ENCODE data around the gene SLC49A3. TPM values are rescaled to one million over a fixed set of nuclear protein-coding genes. Genes with fewer than 3 reads are reported as not detected.
"Not testable (repeated sequence)": the region's sequence is repeated elsewhere in the genome, so short reads cannot be mapped to it uniquely, and the experiment has no call there.

Gene SLC49A3
- total RNA-seq, 1 experiment from 2014 or later: 5.5 TPM

DNA sequence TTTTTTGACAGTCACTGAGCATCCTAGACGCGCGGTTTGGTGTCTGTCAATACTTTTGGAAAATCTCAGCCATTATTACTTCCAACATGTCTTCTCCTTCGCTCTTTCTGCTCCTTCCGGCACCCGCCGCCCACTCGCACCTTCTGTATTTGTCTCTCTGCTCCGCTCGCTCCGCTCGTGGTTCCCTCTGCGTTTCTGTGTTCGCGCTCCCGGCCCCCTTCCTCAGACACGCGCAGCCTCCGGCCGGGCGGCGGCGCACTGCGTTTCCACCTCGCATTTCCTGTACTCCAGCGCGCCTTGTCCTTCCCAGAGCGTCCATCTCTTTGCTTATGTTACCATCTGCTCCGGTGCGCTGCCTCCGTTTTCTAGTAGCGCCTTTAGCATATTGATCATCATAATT lies 42.5 kb downstream of the SLC49A3 start:
- intact Hi-C loops (cut with micrococcal nuclease): no loop called here
- Histone ChIP-seq H3K4me2 (ENCODE audit: low read length) (no peak overlapping the region), H3K79me2 (ENCODE audit: insufficient read depth, low read length) (no peaks in the 10 kb centered on the region), H3K27me3 (ENCODE audit: insufficient read depth, low read length) (no peaks in the 10 kb centered on the region), H3K36me3 (ENCODE audit: control insufficient read depth in 1 of 2, insufficient read depth in 2 of 2, low read length in 2 of 2) (no peaks in the 10 kb centered on the region), H3K4me1 (ENCODE audit: control insufficient read depth in 1 of 2, insufficient read depth in 2 of 2, low read length in 2 of 2) (no peaks in the 10 kb centered on the region), H3K9me2 (ENCODE audit: insufficient read depth) (no peaks in the 10 kb centered on the region), H3K4me3 (replicated peaks in 1 of 2; ENCODE audit: low read depth in 1 of 2, low read length in 2 of 2) (no peak overlapping the region), H3K27ac (ENCODE audit: low read depth, low read length) (no peak overlapping the region), H4K20me1 (ENCODE audit: insufficient read depth) (no peaks in the 10 kb centered on the region), H3K9ac (ENCODE audit: low read length) (no peak overlapping the region), H3K9me3 (ENCODE audit: control insufficient read depth in 1 of 2, insufficient read depth in 1 of 2, low read depth in 1 of 2, low read length in 2 of 2) (no peaks in the 10 kb centered on the region), H2AFZ (ENCODE audit: low read depth, low read length, poor library complexity, severe bottlenecking) (no peak overlapping the region)
- DNase-seq (ENCODE audit: low read depth, low spot score) (no peak), ATAC-seq (no peak)
- ChIA-PET CTCF (no interaction called here), RAD21 (ENCODE audit: low non-redundant PET in 1 of 2, low total read pairs in 2 of 2, uncharacterized antibody in 2 of 2, unreplicated experiment in 2 of 2) (no interaction called here), POLR2A (no interaction called here)
- BruUV-seq (replicated peaks): no TSS peak
- TF ChIP-seq JUND (IDR thresholded peaks at IDR 0.05) (no peak), FOSL1 (IDR thresholded peaks at IDR 0.05; ENCODE audit: low read depth) (no peak), CEBPB (IDR thresholded peaks at IDR 0.05; ENCODE audit: low read depth) (no peak), ZNF274 (IDR thresholded peaks at IDR 0.05; ENCODE audit: low read depth, low read length) (no peak), YY1 (IDR thresholded peaks at IDR 0.05; ENCODE audit: extremely low read depth, insufficient replicate concordance, low read depth, low read length) (no peak), TCF7L2 (IDR thresholded peaks at IDR 0.05; ENCODE audit: borderline replicate concordance, extremely low read depth, insufficient read depth, insufficient read length) (no peak), EGR1 (IDR thresholded peaks at IDR 0.05; ENCODE audit: low read depth) (no peak), RAD21 (IDR thresholded peaks at IDR 0.05; ENCODE audit: low read depth) (no peak), SIN3A (IDR thresholded peaks at IDR 0.05; ENCODE audit: low read depth) (no peak), EZH2 (IDR thresholded peaks at IDR 0.05) (no peak), POLR2A (IDR thresholded peaks at IDR 0.05; ENCODE audit: borderline replicate concordance, extremely low read depth, insufficient read depth, insufficient read length) (no peak), CBX3 (IDR thresholded peaks at IDR 0.05; ENCODE audit: low read depth) (no peak)
- TF ChIP-seq, protein P1, sequence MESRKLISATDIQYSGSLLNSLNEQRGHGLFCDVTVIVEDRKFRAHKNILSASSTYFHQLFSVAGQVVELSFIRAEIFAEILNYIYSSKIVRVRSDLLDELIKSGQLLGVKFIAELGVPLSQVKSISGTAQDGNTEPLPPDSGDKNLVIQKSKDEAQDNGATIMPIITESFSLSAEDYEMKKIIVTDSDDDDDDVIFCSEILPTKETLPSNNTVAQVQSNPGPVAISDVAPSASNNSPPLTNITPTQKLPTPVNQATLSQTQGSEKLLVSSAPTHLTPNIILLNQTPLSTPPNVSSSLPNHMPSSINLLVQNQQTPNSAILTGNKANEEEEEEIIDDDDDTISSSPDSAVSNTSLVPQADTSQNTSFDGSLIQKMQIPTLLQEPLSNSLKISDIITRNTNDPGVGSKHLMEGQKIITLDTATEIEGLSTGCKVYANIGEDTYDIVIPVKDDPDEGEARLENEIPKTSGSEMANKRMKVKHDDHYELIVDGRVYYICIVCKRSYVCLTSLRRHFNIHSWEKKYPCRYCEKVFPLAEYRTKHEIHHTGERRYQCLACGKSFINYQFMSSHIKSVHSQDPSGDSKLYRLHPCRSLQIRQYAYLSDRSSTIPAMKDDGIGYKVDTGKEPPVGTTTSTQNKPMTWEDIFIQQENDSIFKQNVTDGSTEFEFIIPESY (IDR thresholded peaks at IDR 0.05; ENCODE audit: extremely low read depth, insufficient replicate concordance, low read length): no peak
- TF ChIP-seq, protein P2, sequence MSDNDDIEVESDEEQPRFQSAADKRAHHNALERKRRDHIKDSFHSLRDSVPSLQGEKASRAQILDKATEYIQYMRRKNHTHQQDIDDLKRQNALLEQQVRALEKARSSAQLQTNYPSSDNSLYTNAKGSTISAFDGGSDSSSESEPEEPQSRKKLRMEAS (IDR thresholded peaks at IDR 0.05): no peak

DNA sequence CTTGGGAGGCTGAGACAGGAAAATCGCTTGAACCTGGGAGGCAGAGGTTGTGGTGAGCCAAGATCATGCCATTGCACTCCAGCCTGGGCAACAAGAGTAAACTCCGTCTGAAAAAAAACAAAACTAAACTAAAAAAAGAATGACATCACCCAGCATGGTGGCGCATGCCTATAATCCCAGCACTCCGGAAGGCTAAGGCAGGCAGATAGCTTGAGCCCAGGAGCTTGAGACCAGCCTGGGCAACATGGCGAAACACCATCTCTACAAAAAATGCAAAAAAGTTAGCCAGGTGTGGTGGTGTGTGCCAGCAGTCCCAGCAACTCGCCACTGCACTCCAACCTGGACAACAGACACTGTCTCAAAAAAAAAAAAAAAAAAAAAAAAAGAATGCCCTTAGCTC lies 46.6 kb downstream of the SLC49A3 start:
- DNase-seq (ENCODE audit: low read depth, low spot score); H3K4me1 ChIP-seq (ENCODE audit: control insufficient read depth in 1 of 2, insufficient read depth in 2 of 2, low read length in 2 of 2); H2AFZ ChIP-seq (ENCODE audit: low read depth, low read length, poor library complexity, severe bottlenecking); H3K4me3 ChIP-seq (replicated peaks in 1 of 2; ENCODE audit: low read depth in 1 of 2, low read length in 2 of 2); H3K79me2 ChIP-seq (ENCODE audit: insufficient read depth, low read length); CTCF ChIA-PET; H3K9me2 ChIP-seq (ENCODE audit: insufficient read depth); ATAC-seq; BruUV-seq (replicated peaks); RAD21 ChIA-PET (ENCODE audit: low non-redundant PET in 1 of 2, low total read pairs in 2 of 2, uncharacterized antibody in 2 of 2, unreplicated experiment in 2 of 2); H3K9ac ChIP-seq (ENCODE audit: low read length); intact Hi-C loops (cut with micrococcal nuclease); H4K20me1 ChIP-seq (ENCODE audit: insufficient read depth); H3K36me3 ChIP-seq (ENCODE audit: control insufficient read depth in 1 of 2, insufficient read depth in 2 of 2, low read length in 2 of 2); H3K27me3 ChIP-seq (ENCODE audit: insufficient read depth, low read length); H3K9me3 ChIP-seq (ENCODE audit: control insufficient read depth in 1 of 2, insufficient read depth in 1 of 2, low read depth in 1 of 2, low read length in 2 of 2); H3K4me2 ChIP-seq (ENCODE audit: low read length); H3K27ac ChIP-seq (ENCODE audit: low read depth, low read length): not testable (repeated sequence)
- POLR2A ChIA-PET: interaction anchor here (0.7 kb wide), 1 partner anchor 1381 kb away, joined by 3 read pairs; no protein-coding TSS in a partner anchor

Measured in HCT116 (cell line).